ENCODE data around the gene UCHL5. TPM values are rescaled to one million over a fixed set of nuclear protein-coding genes. Genes with fewer than 3 reads are reported as not detected.

Gene UCHL5
- total and polyA plus RNA-seq, 2 of the 13 experiments (the other 11 are each of a cell fraction or from before 2014, with no cell fraction given) = 18.2 to 44.1 TPM

DNA sequence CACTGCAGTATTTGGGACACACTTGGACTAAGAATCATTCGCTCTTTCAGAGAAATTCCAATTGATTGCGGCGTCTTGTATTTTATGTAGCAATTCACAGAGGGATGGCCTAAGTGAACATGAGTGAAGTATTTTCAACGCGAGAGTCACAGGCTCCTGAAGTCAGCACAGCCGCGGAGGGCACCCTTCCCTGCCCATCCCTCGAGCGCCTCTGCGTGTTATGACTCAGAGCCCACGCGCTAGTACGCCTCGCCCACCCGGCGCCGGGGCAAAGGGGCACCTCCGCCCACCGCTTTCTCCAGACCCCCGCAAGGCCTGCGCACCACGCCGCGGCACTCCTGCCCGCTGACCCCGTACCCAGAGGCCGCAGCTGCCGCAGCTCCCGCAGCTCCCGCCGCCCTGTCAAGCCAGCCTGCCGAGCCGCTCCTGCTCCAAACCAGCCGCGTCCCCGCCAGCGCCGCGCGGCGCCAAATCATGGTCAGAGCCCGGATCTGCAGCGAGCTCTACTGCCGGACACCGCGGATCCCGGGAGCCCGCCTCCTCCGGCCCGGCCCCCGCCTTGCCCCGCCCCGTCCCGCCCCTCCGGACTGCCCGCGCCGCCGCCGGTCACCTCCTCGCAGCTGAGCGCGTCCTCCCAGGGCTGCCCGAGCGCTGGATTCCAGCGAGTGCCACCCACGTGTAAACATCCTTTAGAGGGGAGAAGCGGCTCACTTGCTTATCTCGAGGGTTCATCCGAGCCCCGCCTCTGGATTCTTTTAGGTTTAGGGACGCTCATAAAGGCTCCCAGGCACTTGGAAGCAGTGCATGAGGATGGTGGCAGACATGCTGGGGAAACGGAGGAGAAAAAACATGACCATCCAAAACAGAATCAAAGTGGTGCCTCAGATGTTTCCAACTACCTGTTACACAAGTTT, 46.0 kb upstream of the UCHL5 start, which contains the start of gene GLRX2 (continued):
- TF ChIP-seq, protein P1, sequence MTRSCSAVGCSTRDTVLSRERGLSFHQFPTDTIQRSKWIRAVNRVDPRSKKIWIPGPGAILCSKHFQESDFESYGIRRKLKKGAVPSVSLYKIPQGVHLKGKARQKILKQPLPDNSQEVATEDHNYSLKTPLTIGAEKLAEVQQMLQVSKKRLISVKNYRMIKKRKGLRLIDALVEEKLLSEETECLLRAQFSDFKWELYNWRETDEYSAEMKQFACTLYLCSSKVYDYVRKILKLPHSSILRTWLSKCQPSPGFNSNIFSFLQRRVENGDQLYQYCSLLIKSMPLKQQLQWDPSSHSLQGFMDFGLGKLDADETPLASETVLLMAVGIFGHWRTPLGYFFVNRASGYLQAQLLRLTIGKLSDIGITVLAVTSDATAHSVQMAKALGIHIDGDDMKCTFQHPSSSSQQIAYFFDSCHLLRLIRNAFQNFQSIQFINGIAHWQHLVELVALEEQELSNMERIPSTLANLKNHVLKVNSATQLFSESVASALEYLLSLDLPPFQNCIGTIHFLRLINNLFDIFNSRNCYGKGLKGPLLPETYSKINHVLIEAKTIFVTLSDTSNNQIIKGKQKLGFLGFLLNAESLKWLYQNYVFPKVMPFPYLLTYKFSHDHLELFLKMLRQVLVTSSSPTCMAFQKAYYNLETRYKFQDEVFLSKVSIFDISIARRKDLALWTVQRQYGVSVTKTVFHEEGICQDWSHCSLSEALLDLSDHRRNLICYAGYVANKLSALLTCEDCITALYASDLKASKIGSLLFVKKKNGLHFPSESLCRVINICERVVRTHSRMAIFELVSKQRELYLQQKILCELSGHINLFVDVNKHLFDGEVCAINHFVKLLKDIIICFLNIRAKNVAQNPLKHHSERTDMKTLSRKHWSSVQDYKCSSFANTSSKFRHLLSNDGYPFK (CRISPR knock-in tag; IDR thresholded peaks at IDR 0.05; ENCODE audit: borderline replicate concordance) = 0 out of 2 replicates have a peak, but pooled peaks have one; percentile 36
- TF ChIP-seq ESRRA (CRISPR knock-in tag; IDR thresholded peaks at IDR 0.05; ENCODE audit: low read depth) (no peak), SP4 (CRISPR knock-in tag; IDR thresholded peaks at IDR 0.05) (peak; percentile 89), ZNF598 (CRISPR knock-in tag; IDR thresholded peaks at IDR 0.05; ENCODE audit: borderline replicate concordance) (no peak; the same call in 1 of the 2 replicates), KLF15 (CRISPR knock-in tag; IDR thresholded peaks at IDR 0.05; ENCODE audit: borderline replicate concordance) (no peak; the same call in 1 of the 2 replicates), ZNF367 (CRISPR knock-in tag; IDR thresholded peaks at IDR 0.05; ENCODE audit: borderline replicate concordance) (no peak; the same call in 1 of the 2 replicates), ZNF776 (CRISPR knock-in tag; IDR thresholded peaks at IDR 0.05) (no peak), SYNCRIP (IDR thresholded peaks at IDR 0.05; ENCODE audit: insufficient read depth, low read depth, low read length) (no peak)
- TF ChIP-seq, protein P2, sequence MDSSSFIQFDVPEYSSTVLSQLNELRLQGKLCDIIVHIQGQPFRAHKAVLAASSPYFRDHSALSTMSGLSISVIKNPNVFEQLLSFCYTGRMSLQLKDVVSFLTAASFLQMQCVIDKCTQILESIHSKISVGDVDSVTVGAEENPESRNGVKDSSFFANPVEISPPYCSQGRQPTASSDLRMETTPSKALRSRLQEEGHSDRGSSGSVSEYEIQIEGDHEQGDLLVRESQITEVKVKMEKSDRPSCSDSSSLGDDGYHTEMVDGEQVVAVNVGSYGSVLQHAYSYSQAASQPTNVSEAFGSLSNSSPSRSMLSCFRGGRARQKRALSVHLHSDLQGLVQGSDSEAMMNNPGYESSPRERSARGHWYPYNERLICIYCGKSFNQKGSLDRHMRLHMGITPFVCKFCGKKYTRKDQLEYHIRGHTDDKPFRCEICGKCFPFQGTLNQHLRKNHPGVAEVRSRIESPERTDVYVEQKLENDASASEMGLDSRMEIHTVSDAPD (CRISPR knock-in tag; IDR thresholded peaks at IDR 0.05) = no peak
- TF ChIP-seq, protein P3, sequence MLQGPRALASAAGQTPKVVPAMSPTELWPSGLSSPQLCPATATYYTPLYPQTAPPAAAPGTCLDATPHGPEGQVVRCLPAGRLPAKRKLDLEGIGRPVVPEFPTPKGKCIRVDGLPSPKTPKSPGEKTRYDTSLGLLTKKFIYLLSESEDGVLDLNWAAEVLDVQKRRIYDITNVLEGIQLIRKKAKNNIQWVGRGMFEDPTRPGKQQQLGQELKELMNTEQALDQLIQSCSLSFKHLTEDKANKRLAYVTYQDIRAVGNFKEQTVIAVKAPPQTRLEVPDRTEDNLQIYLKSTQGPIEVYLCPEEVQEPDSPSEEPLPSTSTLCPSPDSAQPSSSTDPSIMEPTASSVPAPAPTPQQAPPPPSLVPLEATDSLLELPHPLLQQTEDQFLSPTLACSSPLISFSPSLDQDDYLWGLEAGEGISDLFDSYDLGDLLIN (CRISPR knock-in tag; IDR thresholded peaks at IDR 0.05; ENCODE audit: borderline replicate concordance) = 0 out of 2 replicates have a peak, but pooled peaks have one; percentile 30

Data from HepG2 (cell line).